ENCODE data around the gene ASXL2.

The ASXL2 gene

DNA sequence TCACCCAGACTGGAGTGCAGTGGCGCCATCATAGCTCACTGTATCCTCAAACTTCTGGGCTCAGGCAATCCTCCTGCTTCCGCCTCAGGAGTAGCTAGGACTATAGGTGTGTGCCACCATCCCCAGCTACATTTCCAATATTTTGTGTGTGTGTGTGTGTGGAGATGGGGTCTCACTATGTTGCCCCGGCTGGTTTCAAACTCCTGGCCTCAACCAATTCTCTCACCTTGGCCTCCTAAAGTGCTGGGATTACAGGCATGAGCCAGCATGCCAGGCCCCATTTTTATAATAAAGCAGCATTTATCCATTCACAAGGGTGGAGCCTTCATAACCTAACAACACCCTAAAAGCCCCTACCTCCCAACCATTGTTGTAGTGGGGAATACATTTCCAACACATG is 152.4 kb downstream of the ASXL2 start:
- DNase-seq (ENCODE audit: low read depth), result no peak
- TF ChIP-seq, protein P1, sequence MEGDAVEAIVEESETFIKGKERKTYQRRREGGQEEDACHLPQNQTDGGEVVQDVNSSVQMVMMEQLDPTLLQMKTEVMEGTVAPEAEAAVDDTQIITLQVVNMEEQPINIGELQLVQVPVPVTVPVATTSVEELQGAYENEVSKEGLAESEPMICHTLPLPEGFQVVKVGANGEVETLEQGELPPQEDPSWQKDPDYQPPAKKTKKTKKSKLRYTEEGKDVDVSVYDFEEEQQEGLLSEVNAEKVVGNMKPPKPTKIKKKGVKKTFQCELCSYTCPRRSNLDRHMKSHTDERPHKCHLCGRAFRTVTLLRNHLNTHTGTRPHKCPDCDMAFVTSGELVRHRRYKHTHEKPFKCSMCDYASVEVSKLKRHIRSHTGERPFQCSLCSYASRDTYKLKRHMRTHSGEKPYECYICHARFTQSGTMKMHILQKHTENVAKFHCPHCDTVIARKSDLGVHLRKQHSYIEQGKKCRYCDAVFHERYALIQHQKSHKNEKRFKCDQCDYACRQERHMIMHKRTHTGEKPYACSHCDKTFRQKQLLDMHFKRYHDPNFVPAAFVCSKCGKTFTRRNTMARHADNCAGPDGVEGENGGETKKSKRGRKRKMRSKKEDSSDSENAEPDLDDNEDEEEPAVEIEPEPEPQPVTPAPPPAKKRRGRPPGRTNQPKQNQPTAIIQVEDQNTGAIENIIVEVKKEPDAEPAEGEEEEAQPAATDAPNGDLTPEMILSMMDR (conservative IDR thresholded peaks at IDR 0.05; ENCODE audit: control insufficient read depth, insufficient read depth, low read depth, low read length), result no peak
- H3K4me3 ChIP-seq (ENCODE audit: control insufficient read depth, low read depth, low read length), result no peak overlapping the region

GRCh38 chr2:25724756-25725155 is 153.5 kb downstream of the ASXL2 start:
- TF ChIP-seq, protein P1 (conservative IDR thresholded peaks at IDR 0.05; ENCODE audit: control insufficient read depth, insufficient read depth, low read depth, low read length), result no peak
- no peak overlapping the region for H3K4me3 ChIP-seq (ENCODE audit: control insufficient read depth, low read depth, low read length)
- no peak for DNase-seq (ENCODE audit: low read depth)

- TF ChIP-seq, protein P1 (conservative IDR thresholded peaks at IDR 0.05; ENCODE audit: control insufficient read depth, insufficient read depth, low read depth, low read length), result no peak
- DNase-seq (ENCODE audit: low read depth), result no peak
- no peak overlapping the region for H3K4me3 ChIP-seq (ENCODE audit: control insufficient read depth, low read depth, low read length)
These were observed 156.1 kb downstream of the ASXL2 start for GRCh38 chr2:25722224-25722623.

DNA sequence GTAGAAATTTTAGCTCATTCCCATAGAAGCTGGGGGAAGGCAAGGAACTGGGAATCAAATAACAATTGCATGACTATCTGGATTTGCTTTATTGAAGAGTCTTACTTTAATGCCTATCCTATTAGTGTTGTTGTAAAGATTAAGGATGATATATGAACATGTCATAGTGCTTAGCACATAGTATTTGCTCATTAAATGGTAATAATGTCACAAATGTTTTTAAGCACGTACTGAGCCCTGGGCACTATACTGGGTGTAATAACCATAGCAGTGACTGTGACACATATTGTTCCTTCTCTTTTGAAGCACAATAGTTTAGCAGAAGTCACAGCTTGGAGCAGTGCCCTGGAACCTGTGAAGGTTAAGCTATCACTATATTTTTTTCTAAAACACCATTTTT is 157.7 kb downstream of the ASXL2 start:
- no peak for DNase-seq (ENCODE audit: low read depth)
- TF ChIP-seq, protein P1 (conservative IDR thresholded peaks at IDR 0.05; ENCODE audit: control insufficient read depth, insufficient read depth, low read depth, low read length), result no peak
- no peak overlapping the region for H3K4me3 ChIP-seq (ENCODE audit: control insufficient read depth, low read depth, low read length)

- no peak for DNase-seq (ENCODE audit: low read depth)
- TF ChIP-seq, protein P1 (conservative IDR thresholded peaks at IDR 0.05; ENCODE audit: control insufficient read depth, insufficient read depth, low read depth, low read length), result no peak
- no peak overlapping the region for H3K4me3 ChIP-seq (ENCODE audit: control insufficient read depth, low read depth, low read length)
These were observed 163.5 kb downstream of the ASXL2 start for GRCh38 chr2:25714740-25715139.

GRCh38 chr2:25712455-25712854 is 165.8 kb downstream of the ASXL2 start:
- no peak for DNase-seq (ENCODE audit: low read depth)
- TF ChIP-seq, protein P1 (conservative IDR thresholded peaks at IDR 0.05; ENCODE audit: control insufficient read depth, insufficient read depth, low read depth, low read length), result no peak
- H3K4me3 ChIP-seq (ENCODE audit: control insufficient read depth, low read depth, low read length), result no peak overlapping the region
